ENCODE measurements around the gene SEMA4C.
A peak's percentile ranks its signal among the peaks of the same experiment; 100 is the strongest.
"Not testable (repeated sequence)": the region's sequence is repeated elsewhere in the genome, so short reads cannot be mapped to it uniquely, and the experiment has no call there.

SEMA4C gene

DNA sequence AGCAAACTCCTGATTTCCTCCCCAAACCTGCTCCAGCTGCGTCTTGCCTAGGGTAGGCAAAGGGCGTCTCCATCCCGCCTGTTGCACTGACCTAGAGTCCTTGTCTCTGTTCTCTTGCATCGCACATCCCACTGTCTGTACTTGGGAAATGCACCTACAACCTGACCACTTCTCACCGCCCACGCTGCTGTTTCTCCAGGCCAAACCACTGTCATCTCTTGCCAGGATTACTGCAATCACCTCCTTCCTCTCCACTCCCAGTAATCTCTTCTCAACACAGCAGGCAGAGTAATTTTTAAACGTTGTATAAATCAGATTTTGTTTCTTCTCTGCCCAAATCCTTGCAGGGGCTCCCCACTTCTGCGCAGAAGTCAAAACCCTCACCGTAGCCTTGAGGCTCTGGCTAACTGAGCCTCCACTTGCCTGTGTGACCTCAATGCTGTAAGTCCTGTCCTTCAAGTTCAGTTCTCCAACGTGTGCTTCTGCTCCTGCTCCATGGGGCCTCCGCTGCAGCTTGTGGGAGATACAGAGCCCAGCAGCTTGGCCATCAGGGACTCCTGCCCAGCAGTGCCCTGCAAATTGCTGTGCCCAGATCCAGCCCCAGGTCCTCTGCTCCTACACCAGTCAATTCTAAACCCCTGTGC, 27.7 kb upstream of the SEMA4C start:
- DNase-seq (ENCODE audit: low spot score): no peak

DNA sequence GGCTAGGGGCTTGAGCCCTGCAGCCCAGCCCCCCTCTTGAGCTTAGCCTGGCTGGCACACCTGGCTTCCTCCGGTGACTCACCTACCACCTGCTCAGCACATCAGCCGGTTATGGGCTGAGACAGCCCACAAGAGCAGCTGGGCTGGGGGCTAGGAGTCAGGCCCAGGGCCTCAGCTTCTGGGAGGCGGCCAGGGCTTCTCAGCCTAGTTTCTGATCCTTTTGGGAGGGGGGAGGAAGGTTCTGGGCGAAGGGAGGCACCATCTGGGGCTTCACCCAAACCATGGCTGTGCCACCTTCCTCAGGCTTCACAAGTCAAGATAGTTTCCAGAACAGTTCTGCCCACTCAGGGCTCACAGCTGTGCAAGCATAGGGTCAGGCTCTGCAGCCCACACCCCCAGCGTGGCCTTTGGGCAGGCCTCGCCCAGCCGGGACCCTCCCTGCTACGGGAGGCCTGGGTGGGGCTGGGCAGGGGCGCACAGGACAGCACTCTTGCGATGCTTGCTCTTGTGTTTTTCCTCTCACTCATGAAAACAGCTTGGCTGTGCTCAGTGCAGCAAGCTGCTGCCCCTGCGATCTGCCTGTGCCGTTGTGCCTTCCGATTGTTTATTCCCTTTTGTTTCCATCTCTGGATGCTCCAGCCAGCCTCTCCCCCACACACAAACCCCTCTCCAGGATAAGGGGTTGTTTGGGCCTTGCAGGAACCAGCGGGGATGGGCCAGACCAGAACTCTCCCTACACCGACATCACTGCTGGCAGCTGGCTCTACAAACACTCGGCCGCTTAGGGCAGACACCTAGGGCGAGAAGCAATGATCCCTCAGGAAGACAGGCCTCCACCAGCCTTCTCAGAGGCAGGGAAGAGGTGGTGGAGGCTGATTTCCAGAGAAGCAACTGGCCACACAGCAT, 26.1 kb upstream of the SEMA4C start:
- peak; percentile 58 for DNase-seq (ENCODE audit: low spot score)

DNA sequence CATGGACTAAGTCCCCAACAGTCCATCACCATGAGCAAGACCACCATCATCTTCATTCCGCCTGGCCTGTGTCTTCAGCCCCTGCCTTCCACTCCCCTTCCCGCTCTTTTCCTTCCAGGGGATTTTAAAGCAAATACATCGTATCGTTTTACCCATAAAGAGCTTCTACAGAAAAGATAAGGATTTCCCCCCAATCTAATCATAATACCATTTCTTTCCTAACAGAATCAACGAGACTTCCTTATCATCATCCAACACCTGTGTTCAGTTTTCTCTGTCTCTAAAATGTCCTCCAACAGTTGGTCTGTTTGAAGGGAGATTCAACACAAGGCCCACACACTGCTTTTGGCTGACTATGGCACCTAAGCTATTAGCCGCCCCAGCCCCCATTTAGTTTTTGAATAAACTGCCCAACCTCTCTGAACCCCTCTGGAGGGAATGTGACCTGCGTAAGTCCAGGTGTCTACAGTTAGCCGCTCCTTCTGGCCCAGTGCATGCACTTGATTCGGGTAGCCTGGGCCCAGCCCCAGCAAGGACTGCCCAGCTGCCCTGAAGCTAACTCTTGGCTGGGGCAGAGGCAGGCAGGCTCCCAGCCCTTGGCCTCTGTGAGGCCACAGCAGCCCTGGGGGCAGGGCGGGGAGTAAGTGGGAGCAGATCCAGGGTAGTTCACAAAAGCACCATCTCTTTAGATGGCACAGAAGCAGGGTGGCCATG, 25.3 kb upstream of the SEMA4C start:
- DNase-seq (ENCODE audit: low spot score): no peak

DNA sequence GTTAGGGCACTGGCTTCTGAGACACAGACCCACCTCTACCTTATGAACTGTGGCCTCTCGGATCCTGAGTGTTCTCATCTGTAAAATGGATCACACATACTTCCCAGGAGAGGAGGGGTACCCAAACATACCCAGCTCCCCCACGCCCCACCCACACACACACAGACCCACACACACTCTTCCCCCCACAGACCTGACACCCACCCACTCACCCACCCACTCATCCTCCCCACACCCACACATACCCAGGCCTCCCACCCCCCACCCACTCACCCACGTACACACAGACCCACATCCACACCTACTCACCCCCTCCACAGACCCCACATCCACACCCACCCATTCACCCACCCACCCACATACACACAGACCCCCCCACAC, 24.3 kb upstream of the SEMA4C start:
- DNase-seq (ENCODE audit: low spot score): no peak

DNA sequence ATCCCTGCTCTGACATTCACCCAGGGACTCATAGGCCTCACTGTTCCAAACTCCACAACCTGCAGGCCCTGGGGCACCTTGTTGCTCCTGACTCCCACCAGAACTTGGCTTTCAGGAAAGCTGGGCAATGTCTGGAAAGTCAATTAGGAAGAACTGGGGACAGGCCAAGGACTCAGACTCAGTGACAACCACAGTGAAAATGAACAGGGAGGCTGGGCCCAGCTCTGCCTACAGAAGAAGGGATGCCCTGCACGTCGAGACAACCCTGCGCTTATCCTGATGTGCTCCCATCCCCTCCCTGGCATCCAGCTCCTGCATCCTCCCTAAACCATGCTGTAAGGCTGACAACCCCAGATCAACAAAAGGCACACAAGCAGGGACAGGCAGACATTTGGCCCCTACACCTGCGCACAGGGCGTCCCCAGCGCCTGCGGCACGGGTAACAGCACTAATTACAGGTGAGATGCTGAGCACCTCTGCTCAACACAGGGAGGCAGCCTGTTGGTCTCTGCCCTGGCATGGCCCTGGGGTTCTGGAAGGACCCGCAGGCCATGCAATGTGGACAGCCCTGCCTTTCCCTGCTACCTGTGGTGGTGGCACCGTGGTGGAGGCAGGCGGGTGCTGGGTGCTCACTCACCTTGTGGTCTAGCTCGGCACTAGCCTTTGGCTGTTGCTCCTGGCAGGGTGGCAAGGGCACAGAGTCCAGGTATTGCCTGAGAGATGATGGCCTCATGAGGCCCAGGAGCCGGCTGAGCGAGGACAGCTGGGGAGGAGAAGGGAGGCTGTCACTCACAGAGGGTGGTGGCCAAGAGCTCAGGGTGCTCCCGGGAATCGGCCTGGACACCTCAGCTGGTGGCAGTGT, 23.6 kb upstream of the SEMA4C start:
- DNase-seq (ENCODE audit: low spot score): no peak

DNA sequence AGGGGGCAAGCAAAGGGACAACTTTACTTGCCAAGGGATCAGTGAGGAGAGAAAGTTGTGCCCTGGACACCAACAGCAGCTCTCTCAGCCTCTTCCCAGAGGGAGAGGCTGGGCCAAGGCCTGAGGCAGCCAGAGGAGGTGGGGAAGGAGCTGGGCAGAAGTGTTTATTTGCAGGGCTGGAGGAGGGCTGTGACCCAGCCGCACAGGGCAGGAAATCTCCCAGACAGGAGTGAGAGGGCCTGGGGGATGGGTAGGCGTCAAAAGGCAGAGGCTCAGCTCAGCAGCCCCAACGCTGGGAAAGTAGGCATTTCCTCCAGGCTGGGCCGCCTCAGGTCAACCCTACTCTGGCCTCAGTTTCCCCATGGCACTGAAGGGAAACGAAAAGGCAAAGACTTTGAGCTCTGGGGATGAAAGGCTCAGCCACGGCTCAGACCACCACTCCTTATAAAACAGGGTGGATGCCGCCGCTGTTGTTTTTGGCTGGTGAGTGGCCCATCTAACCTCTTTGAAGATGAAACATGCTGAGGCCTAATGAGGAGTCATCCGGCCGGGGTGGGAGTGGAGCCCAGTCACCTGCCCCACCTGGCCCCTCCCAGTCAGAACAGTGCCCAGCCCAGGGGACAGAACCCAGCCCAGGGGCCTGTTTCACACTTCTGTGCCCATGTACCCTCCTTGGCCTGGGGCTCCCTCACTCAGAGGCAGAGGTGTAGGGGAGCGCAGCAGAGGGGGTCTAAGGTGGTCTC, 21.9 kb upstream of the SEMA4C start:
- peak; percentile 30 for DNase-seq (ENCODE audit: low spot score)

DNA sequence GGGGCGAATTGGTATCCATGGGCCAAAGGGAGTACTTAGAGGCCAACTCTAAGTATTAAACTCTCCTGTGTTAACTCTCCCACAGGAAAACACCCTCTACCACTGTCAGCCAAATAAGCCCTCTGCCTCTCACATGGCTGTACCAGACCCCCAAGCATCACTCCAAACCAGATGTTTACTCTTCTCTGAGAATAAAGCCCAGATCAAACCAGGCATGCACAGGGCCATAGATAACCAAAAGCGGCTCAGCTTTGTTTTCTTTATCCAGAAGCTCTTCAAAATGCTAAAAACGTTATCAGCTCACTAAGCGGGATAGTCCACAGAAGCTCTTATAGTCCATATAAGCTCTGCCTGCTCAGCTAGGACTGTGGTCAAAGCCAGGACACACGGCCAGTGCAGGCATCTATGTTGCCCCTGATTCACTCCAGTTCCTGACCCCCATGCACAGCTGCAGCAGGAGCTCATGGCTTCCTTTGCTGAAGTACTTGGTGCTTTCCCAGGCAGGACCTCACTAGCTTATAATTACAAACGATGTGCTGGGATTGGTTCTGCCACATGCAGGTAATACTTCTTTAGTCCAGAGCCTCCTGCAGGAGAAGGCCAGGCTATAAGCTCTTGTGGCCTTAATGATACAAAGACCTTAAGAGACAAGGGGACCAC, 21.0 kb upstream of the SEMA4C start:
- no peak for DNase-seq (ENCODE audit: low spot score)

DNA sequence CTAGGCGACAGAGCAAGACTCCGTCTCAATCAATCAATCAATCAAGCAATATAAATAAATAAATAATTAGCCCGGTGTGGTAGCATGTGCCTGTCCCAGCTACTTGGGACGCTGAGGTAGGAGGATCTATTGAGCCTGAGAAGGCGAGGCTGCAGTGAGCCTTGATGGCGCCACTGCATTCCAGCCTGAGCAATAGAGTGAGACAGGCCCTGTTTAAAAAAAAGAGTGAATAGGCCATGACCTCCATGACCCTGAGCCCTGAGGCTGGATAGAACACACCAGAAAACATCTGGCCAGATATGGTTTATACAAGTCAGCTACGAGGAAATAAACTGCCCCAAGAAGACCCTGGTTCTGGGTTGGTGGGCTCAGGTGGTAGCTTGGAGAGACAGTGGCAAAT, 20.4 kb upstream of the SEMA4C start:
- no peak for DNase-seq (ENCODE audit: low spot score)

DNA sequence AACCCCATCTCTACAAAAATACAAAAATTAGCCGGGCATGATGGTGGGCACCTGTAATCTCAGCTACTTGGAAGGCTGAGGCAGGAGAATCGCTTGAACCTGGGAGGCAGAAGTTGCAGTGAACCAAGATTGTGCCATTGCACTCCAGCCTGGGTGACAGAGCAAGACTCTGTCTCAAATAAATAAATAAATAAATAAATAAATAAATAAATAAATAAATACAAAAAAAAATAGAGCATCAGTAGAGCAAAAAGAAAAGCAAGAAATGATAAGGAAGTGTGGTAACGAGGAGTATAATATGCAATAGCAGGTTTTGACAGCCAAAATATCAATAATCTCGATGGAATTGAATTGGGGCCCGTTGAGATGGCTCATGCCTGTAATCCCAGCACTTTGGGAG, 19.6 kb upstream of the SEMA4C start:
- DNase-seq (ENCODE audit: low spot score): not testable (repeated sequence)

DNA sequence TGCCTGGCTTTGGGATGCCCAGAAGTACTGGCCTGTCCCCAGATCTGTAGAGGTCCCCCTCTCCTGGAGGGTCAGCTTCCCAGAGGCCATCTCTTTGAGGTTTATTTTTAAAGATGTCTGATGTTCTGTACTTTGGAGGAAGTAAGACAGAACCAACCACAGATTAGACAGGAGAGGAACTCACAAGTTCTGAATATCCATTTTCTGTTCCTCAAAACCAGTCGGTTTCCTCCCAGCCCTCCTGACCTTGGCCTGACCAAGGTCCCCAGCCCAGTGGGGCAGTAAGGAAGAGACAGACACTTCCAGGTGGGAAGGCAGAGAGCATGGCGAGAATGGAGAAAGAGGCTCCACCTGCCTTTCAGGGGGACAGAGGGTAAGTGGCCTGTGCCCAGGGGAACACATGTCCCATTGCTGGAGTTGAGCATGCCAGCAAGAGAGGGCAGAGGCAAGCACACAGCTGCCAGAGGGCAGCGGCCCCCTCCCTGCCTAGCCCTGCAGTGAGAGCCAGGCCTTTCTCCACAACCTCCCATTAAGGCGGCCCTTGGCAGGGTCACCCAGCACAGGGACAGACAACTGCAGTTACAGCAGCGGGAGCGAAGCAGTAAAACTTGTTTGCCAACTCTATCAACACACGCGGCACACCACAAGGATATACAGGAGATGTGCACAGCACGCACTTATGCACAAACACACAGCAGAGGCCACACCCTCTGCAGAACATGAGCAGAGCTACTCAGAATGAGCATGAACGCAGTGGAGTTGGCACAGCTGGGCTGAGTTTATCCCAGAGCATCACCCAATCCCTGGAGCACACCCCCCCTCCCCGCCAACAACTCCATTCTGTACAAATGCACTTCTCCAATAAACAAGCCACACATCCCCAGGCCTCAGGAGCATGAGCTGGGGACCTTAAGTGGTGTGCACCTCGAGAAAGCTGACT, 18.5 kb upstream of the SEMA4C start:
- DNase-seq (ENCODE audit: low spot score): no peak

DNA sequence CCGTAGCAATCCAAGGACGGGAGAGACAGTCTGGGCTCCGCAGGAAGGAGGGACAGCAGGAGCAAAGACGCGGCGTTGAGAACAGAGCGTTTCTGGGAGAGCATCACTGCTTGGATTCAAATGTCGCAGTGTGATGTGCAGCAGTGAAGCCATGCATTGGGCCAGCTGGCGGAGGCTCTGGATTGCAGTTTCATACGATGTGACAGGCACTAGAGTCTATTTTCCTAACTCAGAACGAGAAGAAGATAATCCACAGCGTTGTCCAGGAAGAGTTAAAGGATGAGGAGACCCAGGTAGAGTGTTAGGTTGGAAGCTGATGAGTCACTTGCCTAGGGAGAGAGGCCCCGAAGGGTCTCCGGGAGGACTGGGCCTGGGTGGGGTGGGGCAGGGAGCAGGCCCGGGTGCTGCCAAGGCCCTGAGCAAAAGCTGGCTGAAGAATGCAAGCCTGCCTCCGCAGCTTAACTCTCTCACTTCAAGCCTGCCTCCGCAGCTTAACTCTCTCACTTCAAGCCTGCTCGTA, 17.7 kb upstream of the SEMA4C start:
- DNase-seq (ENCODE audit: low spot score): no peak

DNA sequence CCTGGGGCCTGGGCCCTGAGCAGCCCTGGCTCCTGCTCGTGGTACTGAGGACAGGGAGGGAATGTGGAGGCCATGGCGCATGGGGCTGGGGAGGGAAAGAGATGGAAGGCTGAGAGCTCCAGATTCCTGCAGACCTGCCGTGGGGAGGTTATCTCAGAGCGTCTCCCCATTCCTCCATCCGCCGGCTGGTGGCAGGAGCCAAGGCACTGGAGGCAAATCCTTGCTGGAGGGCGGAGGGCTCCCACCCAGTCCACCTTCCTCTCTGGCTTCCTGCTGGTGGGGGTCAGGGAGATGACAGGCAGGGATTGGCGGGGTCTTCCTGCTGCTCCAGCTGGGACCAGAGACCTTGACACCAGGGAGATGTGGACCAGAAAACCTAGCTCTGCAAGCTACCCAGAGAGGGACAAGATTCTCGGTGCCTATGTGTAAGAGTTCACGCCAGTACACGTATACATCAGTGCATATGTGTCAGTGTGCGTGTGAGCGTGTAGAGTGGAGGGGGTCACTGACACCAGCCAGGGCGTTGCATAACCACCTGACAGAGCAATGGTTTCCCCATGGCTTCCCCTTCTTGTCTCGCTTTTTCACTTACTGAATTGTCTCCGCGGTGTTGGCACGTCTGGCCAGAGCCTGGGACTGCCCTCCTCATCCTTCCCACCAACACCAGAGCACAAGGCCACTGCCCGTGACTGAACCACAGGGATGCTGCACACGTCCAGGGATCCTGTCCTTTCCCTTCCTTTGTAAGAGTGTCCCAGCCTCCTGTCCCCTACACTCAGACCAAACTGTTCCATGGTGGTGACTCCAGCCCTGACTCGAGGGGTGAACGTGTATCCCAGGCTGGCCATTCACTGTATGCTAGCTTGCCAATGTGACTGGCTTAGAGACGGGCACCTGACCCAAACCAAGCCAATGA, 15.8 kb upstream of the SEMA4C start:
- no peak for DNase-seq (ENCODE audit: low spot score)

DNA sequence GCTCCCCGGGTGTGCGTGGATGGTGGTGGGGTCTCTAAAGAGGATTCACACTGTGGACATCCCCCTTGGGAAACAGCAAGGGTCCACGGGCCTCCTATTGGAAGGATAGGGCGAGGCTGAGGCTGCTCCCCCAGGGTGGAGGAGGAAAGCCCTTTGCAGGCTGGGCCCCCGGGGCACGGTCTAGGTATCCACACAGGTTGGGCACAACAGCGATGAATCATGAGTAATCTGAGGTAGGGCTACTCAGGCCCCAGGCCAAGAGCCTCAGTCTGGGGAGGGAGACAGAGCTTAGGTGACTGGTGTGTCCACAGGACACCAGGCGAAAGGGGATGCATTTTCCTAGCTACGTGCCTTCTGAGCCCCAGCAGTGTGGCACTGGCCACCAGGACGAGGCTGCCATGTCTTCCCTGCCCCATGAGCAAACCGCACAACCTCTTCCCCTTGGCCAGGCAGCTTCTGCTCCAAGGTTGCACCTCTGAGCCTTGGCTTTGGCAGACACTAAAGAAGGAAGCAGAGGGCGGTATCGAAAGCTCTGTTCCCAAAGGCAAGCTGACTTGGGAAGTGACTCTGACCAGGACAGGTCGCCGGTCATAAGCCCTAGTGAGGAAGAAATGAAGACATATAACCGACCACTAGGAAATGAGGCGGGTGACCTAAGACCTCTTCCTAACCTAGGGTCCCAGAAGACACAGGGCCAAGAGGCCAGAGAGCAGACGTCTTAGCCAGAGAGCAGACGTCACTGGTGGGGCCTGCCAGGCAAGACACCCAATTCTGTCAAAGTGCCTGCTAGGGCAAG, 14.6 kb upstream of the SEMA4C start:
- DNase-seq (ENCODE audit: low spot score): no peak

DNA sequence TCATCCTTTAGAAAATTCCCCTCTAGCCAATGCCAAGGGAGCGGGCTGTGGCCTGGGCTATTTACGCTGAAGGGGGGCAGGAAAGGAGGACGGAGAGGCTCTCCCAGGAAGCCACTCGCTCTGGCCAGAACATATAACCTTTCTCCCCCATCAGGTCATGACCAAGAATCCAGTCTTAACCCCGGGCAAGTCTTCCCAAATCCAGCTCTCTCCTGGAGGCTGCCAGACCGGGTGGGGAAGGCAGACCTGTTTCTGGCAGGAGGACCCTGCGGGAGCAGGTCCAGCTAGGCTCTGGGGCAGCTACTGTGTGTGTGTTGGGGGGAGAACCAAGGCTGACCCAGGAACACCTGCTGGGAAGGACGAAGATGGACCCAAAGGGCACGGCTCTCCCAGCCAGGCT, 13.4 kb upstream of the SEMA4C start:
- no peak for DNase-seq (ENCODE audit: low spot score)

DNA sequence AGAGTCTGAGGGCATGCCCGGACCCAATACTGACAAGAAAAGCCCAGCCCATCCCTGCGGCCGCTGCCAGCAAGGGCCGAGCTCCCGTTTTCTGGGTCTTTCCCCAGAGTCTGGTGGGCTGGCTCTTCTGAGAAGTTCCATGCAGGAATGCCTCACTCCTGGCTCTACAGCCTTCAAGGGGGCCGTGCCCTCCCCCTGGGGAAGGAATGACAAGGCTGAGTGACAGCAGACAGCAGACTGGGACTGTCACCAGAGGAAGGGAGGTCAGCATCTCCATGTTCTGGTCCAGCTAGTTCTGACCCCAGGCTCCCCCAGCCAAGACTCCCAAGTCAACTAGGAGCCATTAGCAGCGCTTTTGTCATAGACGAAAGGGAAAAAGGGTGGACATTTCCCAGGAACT, 13.0 kb upstream of the SEMA4C start:
- no peak for DNase-seq (ENCODE audit: low spot score)

DNA sequence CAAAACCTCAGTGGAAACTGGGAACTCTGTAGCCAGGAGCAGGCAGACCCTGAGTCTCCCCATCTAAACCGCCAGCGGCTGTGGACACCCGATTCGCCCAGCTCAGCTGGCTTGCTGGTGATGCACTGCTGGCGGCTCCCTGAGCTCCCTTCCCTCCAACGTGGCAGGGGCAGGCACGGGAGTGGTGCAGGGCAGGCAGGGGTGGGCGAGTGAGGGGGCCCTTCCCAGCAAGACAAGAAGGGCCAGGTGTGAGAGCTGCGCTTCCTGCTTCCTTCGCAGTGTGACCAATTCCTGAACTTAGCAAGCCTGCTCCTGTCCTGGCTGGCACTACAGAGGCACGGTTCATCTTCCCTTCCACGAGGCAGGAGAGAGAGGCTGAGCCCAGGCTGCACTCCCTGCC, 12.3 kb upstream of the SEMA4C start:
- DNase-seq (ENCODE audit: low spot score): no peak

Measured in kidney tubule cell (primary cell).